HepG2 (cell line): ENCODE measurements around the gene KIAA1328.

ENCODE experiments used
- CHD4 ChIP-seq: fragments of 200-600 bp; sonication (generic); IDR thresholded peaks from 2 replicates; pipeline ENCODE4 v1.7.0; 2017; ENCODE audit warnings: mild to moderate bottlenecking, low read length, borderline replicate concordance
- ELF4 ChIP-seq: sonication (generic); formaldehyde crosslinking; IDR thresholded peaks from 2 replicates; pipeline ENCODE4 v1.5.0; 2020; ENCODE audit warnings: missing genetic modification reagents, mild to moderate bottlenecking, moderate library complexity, borderline replicate concordance
- KLF12 ChIP-seq: sonication (generic); formaldehyde crosslinking; IDR thresholded peaks from 2 replicates; pipeline ENCODE4 v1.4.0; 2020; ENCODE audit warnings: missing genetic modification reagents, borderline replicate concordance
- MYC ChIP-seq: sonication (generic); formaldehyde crosslinking; IDR thresholded peaks from 2 replicates; pipeline ENCODE4 v1.9.0; 2021; ENCODE audit warnings: missing genetic modification reagents, borderline replicate concordance
- NR2F2 ChIP-seq: IDR thresholded peaks from 2 replicates; pipeline ENCODE4 v1.6.1; 2012; ENCODE audit warnings: low read depth, inconsistent platforms, borderline replicate concordance
- SP1 ChIP-seq, 2 experiments: fragments of 450-650 bp in 1 of 2; sonication (generic) in 1 of 2; formaldehyde crosslinking in 1 of 2; IDR thresholded peaks; 2 replicates each; pipeline versions ENCODE4 v1.4.0 to v1.6.1; 2016 to 2020; ENCODE audit warnings: missing genetic modification reagents in 1 of 2
- ZFP41 ChIP-seq: sonication (generic); formaldehyde crosslinking; IDR thresholded peaks from 2 replicates; pipeline ENCODE4 v1.4.0; 2020; ENCODE audit warnings: mild to moderate bottlenecking, missing genetic modification reagents, borderline replicate concordance
- ZNF34 ChIP-seq: sonication (generic); formaldehyde crosslinking; IDR thresholded peaks from 2 replicates; pipeline ENCODE4 v1.4.0; 2020; ENCODE audit warnings: mild to moderate bottlenecking, missing genetic modification reagents, borderline replicate concordance
- ZNF615 ChIP-seq: sonication (generic); formaldehyde crosslinking; IDR thresholded peaks from 2 replicates; pipeline ENCODE4 v1.5.0; 2020; ENCODE audit warnings: mild to moderate bottlenecking, missing genetic modification reagents, borderline replicate concordance
- TF ChIP-seq, protein P1 (sequence below): IDR thresholded peaks from 2 replicates; pipeline ENCODE4 v1.6.1; 2016
- TF ChIP-seq, protein P2 (sequence below): sonication (generic); formaldehyde crosslinking; IDR thresholded peaks from 2 replicates; pipeline ENCODE4 v1.4.0; 2020; ENCODE audit warnings: missing genetic modification reagents
- TF ChIP-seq, protein P3 (sequence below): sonication (generic); formaldehyde crosslinking; IDR thresholded peaks from 2 replicates; pipeline ENCODE4 v1.4.0; 2020; ENCODE audit warnings: missing genetic modification reagents
- TF ChIP-seq, protein P4 (sequence below): sonication (generic); formaldehyde crosslinking; IDR thresholded peaks from 2 replicates; pipeline ENCODE4 v1.9.0; 2022; ENCODE audit warnings: missing genetic modification reagents, mild to moderate bottlenecking, borderline replicate concordance

DNA sequence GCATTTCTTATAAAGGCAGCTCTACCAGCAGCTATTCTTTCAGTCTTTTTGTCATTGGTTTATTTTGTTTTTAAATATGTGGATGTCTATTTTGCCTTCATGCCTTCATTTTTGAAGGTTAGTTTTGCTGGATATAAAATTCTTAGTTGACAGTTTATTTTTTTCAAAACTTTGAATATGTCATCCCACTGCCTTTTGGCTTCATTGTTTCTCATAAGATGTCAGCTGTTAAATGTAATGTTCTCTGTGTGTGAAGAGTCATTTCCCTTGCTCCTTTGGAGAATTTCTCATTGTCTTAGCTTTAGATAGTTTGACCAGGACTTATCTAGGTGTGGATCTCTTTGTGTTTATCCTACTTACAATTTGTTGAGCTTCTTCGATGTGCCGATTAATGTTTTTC, 213.5 kb downstream of the KIAA1328 start:
- TF ChIP-seq, protein P1, sequence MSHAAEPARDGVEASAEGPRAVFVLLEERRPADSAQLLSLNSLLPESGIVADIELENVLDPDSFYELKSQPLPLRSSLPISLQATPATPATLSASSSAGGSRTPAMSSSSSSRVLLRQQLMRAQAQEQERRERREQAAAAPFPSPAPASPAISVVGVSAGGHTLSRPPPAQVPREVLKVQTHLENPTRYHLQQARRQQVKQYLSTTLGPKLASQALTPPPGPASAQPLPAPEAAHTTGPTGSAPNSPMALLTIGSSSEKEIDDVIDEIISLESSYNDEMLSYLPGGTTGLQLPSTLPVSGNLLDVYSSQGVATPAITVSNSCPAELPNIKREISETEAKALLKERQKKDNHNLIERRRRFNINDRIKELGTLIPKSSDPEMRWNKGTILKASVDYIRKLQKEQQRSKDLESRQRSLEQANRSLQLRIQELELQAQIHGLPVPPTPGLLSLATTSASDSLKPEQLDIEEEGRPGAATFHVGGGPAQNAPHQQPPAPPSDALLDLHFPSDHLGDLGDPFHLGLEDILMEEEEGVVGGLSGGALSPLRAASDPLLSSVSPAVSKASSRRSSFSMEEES: no peak
- TF ChIP-seq ELF4 (CRISPR knock-in tag): no peak
- TF ChIP-seq, protein P2, sequence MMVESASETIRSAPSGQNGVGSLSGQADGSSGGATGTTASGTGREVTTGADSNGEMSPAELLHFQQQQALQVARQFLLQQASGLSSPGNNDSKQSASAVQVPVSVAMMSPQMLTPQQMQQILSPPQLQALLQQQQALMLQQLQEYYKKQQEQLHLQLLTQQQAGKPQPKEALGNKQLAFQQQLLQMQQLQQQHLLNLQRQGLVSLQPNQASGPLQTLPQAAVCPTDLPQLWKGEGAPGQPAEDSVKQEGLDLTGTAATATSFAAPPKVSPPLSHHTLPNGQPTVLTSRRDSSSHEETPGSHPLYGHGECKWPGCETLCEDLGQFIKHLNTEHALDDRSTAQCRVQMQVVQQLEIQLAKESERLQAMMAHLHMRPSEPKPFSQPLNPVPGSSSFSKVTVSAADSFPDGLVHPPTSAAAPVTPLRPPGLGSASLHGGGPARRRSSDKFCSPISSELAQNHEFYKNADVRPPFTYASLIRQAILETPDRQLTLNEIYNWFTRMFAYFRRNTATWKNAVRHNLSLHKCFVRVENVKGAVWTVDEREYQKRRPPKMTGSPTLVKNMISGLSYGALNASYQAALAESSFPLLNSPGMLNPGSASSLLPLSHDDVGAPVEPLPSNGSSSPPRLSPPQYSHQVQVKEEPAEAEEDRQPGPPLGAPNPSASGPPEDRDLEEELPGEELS: no peak
- no peak for TF ChIP-seq ZNF615
- no peak for TF ChIP-seq KLF12
- TF ChIP-seq NR2F2: no peak
- TF ChIP-seq SP1 (IDR thresholded peaks at IDR 0.05): no peak
- TF ChIP-seq SP1 (CRISPR knock-in tag; IDR thresholded peaks at IDR 0.05): no peak
- no peak for TF ChIP-seq MYC
- TF ChIP-seq, protein P3, sequence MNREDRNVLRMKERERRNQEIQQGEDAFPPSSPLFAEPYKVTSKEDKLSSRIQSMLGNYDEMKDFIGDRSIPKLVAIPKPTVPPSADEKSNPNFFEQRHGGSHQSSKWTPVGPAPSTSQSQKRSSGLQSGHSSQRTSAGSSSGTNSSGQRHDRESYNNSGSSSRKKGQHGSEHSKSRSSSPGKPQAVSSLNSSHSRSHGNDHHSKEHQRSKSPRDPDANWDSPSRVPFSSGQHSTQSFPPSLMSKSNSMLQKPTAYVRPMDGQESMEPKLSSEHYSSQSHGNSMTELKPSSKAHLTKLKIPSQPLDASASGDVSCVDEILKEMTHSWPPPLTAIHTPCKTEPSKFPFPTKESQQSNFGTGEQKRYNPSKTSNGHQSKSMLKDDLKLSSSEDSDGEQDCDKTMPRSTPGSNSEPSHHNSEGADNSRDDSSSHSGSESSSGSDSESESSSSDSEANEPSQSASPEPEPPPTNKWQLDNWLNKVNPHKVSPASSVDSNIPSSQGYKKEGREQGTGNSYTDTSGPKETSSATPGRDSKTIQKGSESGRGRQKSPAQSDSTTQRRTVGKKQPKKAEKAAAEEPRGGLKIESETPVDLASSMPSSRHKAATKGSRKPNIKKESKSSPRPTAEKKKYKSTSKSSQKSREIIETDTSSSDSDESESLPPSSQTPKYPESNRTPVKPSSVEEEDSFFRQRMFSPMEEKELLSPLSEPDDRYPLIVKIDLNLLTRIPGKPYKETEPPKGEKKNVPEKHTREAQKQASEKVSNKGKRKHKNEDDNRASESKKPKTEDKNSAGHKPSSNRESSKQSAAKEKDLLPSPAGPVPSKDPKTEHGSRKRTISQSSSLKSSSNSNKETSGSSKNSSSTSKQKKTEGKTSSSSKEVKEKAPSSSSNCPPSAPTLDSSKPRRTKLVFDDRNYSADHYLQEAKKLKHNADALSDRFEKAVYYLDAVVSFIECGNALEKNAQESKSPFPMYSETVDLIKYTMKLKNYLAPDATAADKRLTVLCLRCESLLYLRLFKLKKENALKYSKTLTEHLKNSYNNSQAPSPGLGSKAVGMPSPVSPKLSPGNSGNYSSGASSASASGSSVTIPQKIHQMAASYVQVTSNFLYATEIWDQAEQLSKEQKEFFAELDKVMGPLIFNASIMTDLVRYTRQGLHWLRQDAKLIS: no peak
- TF ChIP-seq ZFP41 (CRISPR knock-in tag): no peak
- TF ChIP-seq CHD4: no peak
- no peak for TF ChIP-seq ZNF34
- TF ChIP-seq, protein P4, sequence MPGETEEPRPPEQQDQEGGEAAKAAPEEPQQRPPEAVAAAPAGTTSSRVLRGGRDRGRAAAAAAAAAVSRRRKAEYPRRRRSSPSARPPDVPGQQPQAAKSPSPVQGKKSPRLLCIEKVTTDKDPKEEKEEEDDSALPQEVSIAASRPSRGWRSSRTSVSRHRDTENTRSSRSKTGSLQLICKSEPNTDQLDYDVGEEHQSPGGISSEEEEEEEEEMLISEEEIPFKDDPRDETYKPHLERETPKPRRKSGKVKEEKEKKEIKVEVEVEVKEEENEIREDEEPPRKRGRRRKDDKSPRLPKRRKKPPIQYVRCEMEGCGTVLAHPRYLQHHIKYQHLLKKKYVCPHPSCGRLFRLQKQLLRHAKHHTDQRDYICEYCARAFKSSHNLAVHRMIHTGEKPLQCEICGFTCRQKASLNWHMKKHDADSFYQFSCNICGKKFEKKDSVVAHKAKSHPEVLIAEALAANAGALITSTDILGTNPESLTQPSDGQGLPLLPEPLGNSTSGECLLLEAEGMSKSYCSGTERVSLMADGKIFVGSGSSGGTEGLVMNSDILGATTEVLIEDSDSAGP (CRISPR knock-in tag): no peak
